SH-SY5Y (cell line): ENCODE data around the gene JAZF1.

ENCODE experiments used
- GATA2 ChIP-seq: IDR thresholded peaks from 2 replicates; pipeline ENCODE4 v1.6.1; 2011; ENCODE audit warnings: mild to moderate bottlenecking, low read depth, low read length
- GATA3 ChIP-seq: IDR thresholded peaks from 2 replicates; pipeline ENCODE4 v1.6.1; 2011; ENCODE audit warnings: low read depth, mild to moderate bottlenecking, low read length, moderate library complexity

The JAZF1 gene

GRCh38 chr7:28138837-28139236 is 41.8 kb downstream of the JAZF1 start:
- TF ChIP-seq GATA2 (no peak), GATA3 (no peak)

DNA sequence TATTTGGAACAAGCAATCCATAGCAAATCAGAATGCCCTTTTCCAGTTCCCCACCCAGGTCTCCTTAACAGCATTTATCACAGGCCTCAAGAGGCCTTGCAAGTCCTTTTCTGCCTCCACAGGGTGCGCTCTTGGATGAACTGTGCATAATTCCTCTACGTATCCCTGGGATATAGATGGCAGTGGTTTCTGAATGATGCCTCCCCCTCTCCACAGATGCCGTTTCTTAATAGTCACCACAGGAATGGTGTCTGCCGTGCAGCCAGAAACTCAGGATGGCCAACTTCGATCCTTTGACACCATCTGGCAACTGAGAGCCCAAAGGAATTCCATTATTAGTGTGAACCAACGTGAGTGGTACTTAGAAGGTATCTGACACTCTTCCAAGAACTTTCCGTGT is 43.1 kb downstream of the JAZF1 start:
- TF ChIP-seq GATA3: no peak
- TF ChIP-seq GATA2: no peak

- TF ChIP-seq GATA3 (no peak), GATA2 (no peak)
These were observed 43.7 kb downstream of the JAZF1 start for GRCh38 chr7:28136885-28137284.

DNA sequence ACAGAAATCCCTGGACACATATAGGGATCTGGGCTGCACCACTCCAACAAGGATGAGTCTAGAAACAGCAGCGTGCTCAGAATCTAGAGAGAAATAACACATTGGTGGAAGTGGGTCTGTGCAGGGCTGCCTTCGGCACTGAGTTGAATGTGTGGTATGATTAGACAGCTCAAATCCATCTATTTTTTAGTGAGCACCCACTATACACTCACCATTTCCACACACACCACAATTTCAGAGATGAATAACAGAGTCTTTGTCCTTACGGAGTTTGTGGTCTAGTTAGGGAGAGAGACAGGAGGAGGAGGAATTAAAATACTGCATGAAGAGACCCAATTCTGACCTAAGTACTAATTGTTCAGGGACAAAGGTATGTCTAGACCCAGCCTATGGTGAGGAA is 44.2 kb downstream of the JAZF1 start:
- TF ChIP-seq GATA3 (no peak), GATA2 (no peak)

GRCh38 chr7:28135760-28136159 is 44.8 kb downstream of the JAZF1 start:
- TF ChIP-seq GATA3 (peak; percentile 34; the same call in 1 of the 2 replicates), GATA2 (no peak)

GRCh38 chr7:28135315-28135714 is 45.3 kb downstream of the JAZF1 start:
- TF ChIP-seq GATA3: no peak
- TF ChIP-seq GATA2: no peak

- no peak for TF ChIP-seq GATA2
- TF ChIP-seq GATA3: no peak
These were observed 46.7 kb downstream of the JAZF1 start for GRCh38 chr7:28133872-28134271.

DNA sequence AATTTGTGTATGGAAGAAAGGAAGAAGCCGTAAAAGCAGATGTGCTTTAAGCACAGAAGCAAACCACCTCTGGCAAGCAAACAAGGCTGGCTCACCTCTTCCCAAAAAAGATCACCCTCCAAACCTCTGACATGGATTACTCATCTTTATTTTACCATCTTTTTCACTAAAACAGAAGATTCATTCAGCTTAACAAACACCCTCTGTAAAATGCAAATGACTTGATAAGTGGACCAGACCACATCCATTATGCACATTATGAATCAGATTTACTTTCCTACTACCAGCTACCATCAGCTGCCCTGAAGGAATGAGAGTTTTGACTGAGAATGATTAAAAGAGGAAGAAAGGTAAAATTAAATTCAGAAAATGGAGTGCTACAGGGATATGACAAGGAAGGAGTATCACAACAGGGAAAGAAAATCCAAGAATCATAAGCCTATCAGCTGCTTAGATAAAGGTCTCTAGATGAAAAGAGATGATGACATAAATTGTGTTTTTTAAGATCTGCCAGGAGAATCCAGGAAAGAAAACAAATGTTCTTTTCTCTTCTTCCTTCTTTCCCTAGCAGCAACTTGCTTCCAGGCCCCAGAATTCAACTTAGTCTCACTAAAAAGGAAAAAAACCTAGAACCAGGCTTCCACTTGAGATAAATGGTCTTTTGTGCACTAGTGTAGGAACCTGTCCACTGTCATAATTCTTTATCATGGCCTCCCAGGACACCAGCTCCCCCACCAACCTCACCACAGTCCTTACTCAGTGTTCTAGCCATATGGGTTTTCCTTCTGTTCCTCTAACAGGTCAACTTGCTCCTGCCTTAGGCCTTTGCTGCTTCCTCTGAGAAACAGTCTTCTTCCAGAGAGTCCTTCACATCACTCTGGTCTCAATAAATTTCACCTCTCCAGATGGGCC is 47.4 kb downstream of the JAZF1 start:
- TF ChIP-seq GATA3 (no peak), GATA2 (no peak)

GRCh38 chr7:28130277-28130676 is 50.3 kb downstream of the JAZF1 start:
- TF ChIP-seq GATA2 (no peak), GATA3 (no peak)

DNA sequence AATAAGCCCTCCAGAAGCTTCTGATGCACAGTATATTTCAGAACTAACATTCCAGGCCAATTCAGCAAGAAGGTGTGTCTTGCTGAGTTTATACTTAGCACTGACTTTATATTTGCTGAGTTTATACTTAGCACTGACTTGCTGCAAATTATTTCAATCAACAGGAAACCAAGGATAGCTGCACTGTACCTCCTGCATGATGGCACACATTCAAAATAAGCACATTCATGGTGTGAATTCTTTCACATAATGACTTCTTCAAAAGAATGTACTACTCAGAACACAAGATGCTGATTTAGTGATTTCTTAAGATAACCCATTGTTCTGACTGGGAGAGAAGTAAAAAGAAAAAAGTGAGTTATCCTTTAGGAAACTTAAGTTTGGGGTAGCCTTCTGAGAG is 52.0 kb downstream of the JAZF1 start:
- TF ChIP-seq GATA2 (no peak), GATA3 (no peak)

DNA sequence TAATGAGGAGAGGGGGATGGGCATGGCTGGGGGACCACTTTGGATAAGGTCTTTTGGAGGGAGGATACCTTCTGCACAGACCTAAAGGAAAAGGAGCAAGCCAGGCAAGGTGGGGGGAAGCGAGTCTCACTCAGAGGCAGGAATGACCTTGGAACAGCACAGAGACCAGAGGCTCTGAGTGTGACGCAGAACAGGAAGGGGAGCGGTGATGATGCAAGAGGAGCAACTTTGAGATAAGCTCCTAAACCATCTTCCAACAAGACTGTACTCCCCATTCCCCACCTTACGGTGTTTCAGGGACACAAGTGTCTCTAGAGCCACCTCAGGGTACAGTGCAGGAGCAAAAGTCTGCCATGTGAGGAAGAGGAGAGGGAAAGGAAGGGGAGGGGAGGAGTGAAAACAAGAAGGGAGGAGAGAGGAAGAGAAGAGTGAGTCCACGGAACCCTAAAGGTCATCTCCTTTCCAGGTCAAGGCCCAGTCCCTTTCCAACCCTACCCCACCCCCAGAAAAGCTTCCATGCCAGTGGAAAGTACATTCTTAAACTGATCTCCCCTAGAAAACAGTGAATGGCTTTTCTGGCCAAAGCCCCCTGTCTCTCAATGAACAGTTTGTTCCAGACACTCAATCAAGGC is 54.1 kb downstream of the JAZF1 start:
- no peak for TF ChIP-seq GATA3
- no peak for TF ChIP-seq GATA2

GRCh38 chr7:28125431-28126409 is 54.9 kb downstream of the JAZF1 start:
- TF ChIP-seq GATA2 (no peak), GATA3 (no peak)

- TF ChIP-seq GATA2 (no peak), GATA3 (no peak)
These were observed 56.2 kb downstream of the JAZF1 start for GRCh38 chr7:28124413-28124812.

DNA sequence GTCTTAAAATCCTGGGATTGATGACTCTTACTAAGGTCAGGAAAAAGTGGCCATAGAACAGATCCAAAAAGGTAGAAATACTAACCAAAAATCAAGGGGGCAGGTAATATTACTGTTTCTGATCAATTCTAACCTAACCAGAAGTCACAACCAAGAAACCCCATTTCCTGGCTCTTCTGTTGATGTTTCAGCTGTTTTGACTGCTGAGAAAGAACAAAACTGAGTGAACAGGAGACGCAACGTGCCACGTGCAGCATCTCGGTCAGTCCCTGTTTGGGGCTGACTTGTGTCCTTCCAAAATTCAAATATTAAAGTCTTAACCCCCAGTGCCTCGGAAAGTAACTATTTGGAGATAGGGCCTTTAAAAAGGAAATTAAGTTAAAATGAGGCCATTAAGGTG is 56.8 kb downstream of the JAZF1 start:
- TF ChIP-seq GATA3 (no peak), GATA2 (no peak)
